HepG2 (cell line): ENCODE results near the gene ZNF883. TPM values are rescaled to one million over a fixed set of nuclear protein-coding genes. Genes with fewer than 3 reads are reported as not detected.

ENCODE experiments used
- BATF2 ChIP-seq: sonication (generic); formaldehyde crosslinking; IDR thresholded peaks from 2 replicates; pipeline ENCODE4 v1.8.0; 2022; ENCODE audit warnings: mild to moderate bottlenecking, missing genetic modification reagents, moderate library complexity
- CREB3 ChIP-seq: sonication (generic); formaldehyde crosslinking; IDR thresholded peaks from 2 replicates; pipeline ENCODE4 v1.5.0; 2020; ENCODE audit warnings: missing genetic modification reagents
- IRF2 ChIP-seq: IDR thresholded peaks from 2 replicates; pipeline ENCODE4 v1.6.1; 2018; ENCODE audit warnings: missing genetic modification reagents, missing compliant biosample characterization
- ISX ChIP-seq: sonication (generic); formaldehyde crosslinking; conservative IDR thresholded peaks from 2 replicates; pipeline ENCODE4 v1.5.0; 2020; ENCODE audit warnings: missing genetic modification reagents
- KAT8 ChIP-seq: IDR thresholded peaks from 2 replicates; pipeline ENCODE4 v1.6.1; 2016; ENCODE audit warnings: missing genetic modification reagents, missing compliant biosample characterization
- KLF15 ChIP-seq: sonication (generic); formaldehyde crosslinking; IDR thresholded peaks from 2 replicates; pipeline ENCODE4 v1.8.1; 2023; ENCODE audit warnings: borderline replicate concordance, mild to moderate bottlenecking, inconsistent platforms, missing genetic modification reagents, mixed read lengths
- MIER2 ChIP-seq: IDR thresholded peaks from 2 replicates; pipeline ENCODE4 v1.6.1; 2016; ENCODE audit warnings: missing biosample characterization, missing genetic modification reagents
- MXD4 ChIP-seq: IDR thresholded peaks from 2 replicates; pipeline ENCODE4 v1.6.1; 2016; ENCODE audit warnings: mild to moderate bottlenecking, missing biosample characterization, missing genetic modification reagents
- PAWR ChIP-seq: sonication (generic); formaldehyde crosslinking; IDR thresholded peaks from 2 replicates; pipeline ENCODE4 v1.4.0; 2020; ENCODE audit warnings: missing genetic modification reagents, mild to moderate bottlenecking, borderline replicate concordance
- REXO4 ChIP-seq: sonication (generic); formaldehyde crosslinking; IDR thresholded peaks from 2 replicates; pipeline ENCODE4 v1.8.0; 2022; ENCODE audit warnings: missing genetic modification reagents, mild to moderate bottlenecking, borderline replicate concordance
- SKIL ChIP-seq: sonication (generic); formaldehyde crosslinking; IDR thresholded peaks from 2 replicates; pipeline ENCODE4 v1.8.0; 2022; ENCODE audit warnings: missing genetic modification reagents, mild to moderate bottlenecking, moderate library complexity, borderline replicate concordance
- SOX13 ChIP-seq, 3 experiments: fragments of 450-650 bp in 1 of 3; sonication (generic) in 1 of 3; formaldehyde crosslinking in 1 of 3; IDR thresholded peaks in 2 of 3; conservative IDR thresholded peaks in 1 of 3; 2 replicates each; pipeline versions ENCODE4 v1.5.0 to v1.6.1; 2016 to 2020; ENCODE audit warnings: antibody characterized with exemption in 1 of 3, mild to moderate bottlenecking in 1 of 3, missing compliant biosample characterization in 1 of 3, missing genetic modification reagents in 1 of 3, moderate library complexity in 1 of 3
- ZBTB3 ChIP-seq: sonication (generic); formaldehyde crosslinking; IDR thresholded peaks from 2 replicates; pipeline ENCODE4 v1.4.0; 2020; ENCODE audit warnings: low read depth, mild to moderate bottlenecking, moderate library complexity, missing genetic modification reagents, borderline replicate concordance
- ZFP91 ChIP-seq: sonication (generic); formaldehyde crosslinking; IDR thresholded peaks from 2 replicates; pipeline ENCODE4 v1.9.0; 2022; ENCODE audit warnings: missing genetic modification reagents, mild to moderate bottlenecking, borderline replicate concordance
- ZKSCAN8 ChIP-seq: IDR thresholded peaks from 2 replicates; pipeline ENCODE4 v1.6.1; 2016; ENCODE audit warnings: borderline replicate concordance, missing genetic modification reagents, missing compliant biosample characterization
- ZNF235 ChIP-seq: sonication (generic); formaldehyde crosslinking; IDR thresholded peaks from 2 replicates; pipeline ENCODE4 v1.8.1; 2023; ENCODE audit warnings: mild to moderate bottlenecking, missing genetic modification reagents, borderline replicate concordance
- ZNF576 ChIP-seq: sonication (generic); formaldehyde crosslinking; IDR thresholded peaks from 2 replicates; pipeline ENCODE4 v1.4.0; 2020; ENCODE audit warnings: mild to moderate bottlenecking, missing genetic modification reagents
- ZNF773 ChIP-seq: sonication (generic); formaldehyde crosslinking; IDR thresholded peaks from 2 replicates; pipeline ENCODE4 v1.4.0; 2020; ENCODE audit warnings: missing genetic modification reagents, borderline replicate concordance
- ZNF841 ChIP-seq: sonication (generic); formaldehyde crosslinking; IDR thresholded peaks from 2 replicates; pipeline ENCODE4 v1.8.1; 2023; ENCODE audit warnings: missing genetic modification reagents, borderline replicate concordance
- polyA plus RNA-seq, 8 experiments: library from polyadenylated mRNA; depleted of rRNA in 3 of 8; stranded (reverse) in 7 of 8; unstranded in 1 of 8; fragments of >200 nt; fragmentation: Illumina TruSeq in 4 of 8; extraction: Trizol in 4 of 8; gene quantifications; 2 replicates each; pipeline versions ENCODE4 v1.2.1 to v1.2.3, GENCODE V29; 2011 to 2016; ENCODE audit warnings: low read depth in 4 of 8, missing spikeins in 1 of 8, mixed read lengths in 1 of 8; ENCODE audit not compliant: insufficient read depth in 1 of 8
- total RNA-seq, 5 experiments: library from RNA; depleted of rRNA; stranded (reverse); fragments of >200 nt; fragmentation: Illumina TruSeq; extraction: Trizol; gene quantifications; 2 replicates each; pipeline ENCODE4 v1.2.3, GENCODE V29; 2016; ENCODE audit warnings: low read depth in 1 of 5

The ZNF883 gene
- total and polyA plus RNA-seq, 2 of the 13 experiments (the other 11 are each of a cell fraction or from before 2014, with no cell fraction given) = 5.3 to 10.0 TPM

GRCh38 chr9:113056191-113057106, 44.5 kb upstream of the ZNF883 start, which contains the start of gene ZFP37 (continued):
- no peak; the same call in 1 of the 2 replicates for TF ChIP-seq PAWR (CRISPR knock-in tag)
- no peak; the same call in 1 of the 2 replicates for TF ChIP-seq KLF15 (CRISPR knock-in tag)
- TF ChIP-seq KAT8 (CRISPR knock-in tag) = peak; percentile 94
- TF ChIP-seq ZNF841 (CRISPR knock-in tag) = no peak; the same call in 1 of the 2 replicates
- TF ChIP-seq REXO4 (CRISPR knock-in tag) = no peak
- no peak for TF ChIP-seq CREB3
- TF ChIP-seq ZBTB3 = no peak
- TF ChIP-seq ZFP91 (CRISPR knock-in tag) = peak; percentile 80; the same call in 1 of the 2 replicates
- TF ChIP-seq ZNF235 (CRISPR knock-in tag) = no peak
- no peak for TF ChIP-seq ZNF576 (CRISPR knock-in tag)
- no peak for TF ChIP-seq BATF2 (CRISPR knock-in tag)
- 0 out of 2 replicates have a peak, but pooled peaks have one; percentile 40 for TF ChIP-seq ISX
- TF ChIP-seq SKIL (CRISPR knock-in tag) = 0 out of 2 replicates have a peak, but pooled peaks have one; percentile 38
- TF ChIP-seq ZNF773 = no peak
- TF ChIP-seq ZKSCAN8 (CRISPR knock-in tag) = no peak
- no peak for TF ChIP-seq MIER2 (CRISPR knock-in tag)
- no peak for TF ChIP-seq MXD4 (CRISPR knock-in tag)
- peak; percentile 71 for TF ChIP-seq IRF2 (CRISPR knock-in tag)
- TF ChIP-seq SOX13 (IDR thresholded peaks at IDR 0.05) = no peak
- peak in 1 of 2 experiments; percentile 35; a peak in 1 of 4 replicates for TF ChIP-seq SOX13 (CRISPR knock-in tag; conservative IDR thresholded peaks at IDR 0.05 in 1 of 2, IDR thresholded peaks at IDR 0.05 in 1 of 2)
